ENCODE data around the gene MARCHF2.

Gene MARCHF2

DNA sequence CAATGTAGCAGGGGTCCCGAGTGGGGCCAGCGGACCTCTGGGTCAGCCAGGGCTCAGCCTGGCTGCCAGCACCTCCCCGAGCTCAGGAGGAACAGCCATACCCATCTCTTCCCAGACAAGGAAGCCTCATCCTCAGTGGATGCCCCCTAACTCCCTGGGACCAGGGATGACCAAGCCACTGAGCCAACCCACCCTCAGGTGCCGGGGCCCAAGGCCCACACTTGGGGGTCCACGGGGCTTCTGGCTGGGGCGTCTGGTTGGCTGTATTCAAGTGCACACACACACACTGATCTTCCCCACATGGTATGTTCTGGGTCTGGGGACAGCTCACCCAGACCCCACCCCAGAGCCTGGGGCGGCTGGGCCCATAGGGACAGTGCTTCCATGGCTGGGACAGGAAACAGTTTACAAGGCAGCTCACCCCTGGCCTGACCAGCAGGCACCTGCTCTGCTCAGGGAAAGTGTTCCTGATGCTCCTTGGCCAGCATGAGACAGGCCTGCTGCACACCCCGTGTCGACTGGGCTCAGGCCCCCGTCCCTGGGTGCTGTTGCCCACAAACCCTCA, 15.3 kb upstream of the MARCHF2 start:
- H3K27ac ChIP-seq, result peak overlapping the region; percentile 91
- TF ChIP-seq ZFX (IDR thresholded peaks at IDR 0.05; ENCODE audit: borderline replicate concordance), result no peak
- TF ChIP-seq, protein P1, sequence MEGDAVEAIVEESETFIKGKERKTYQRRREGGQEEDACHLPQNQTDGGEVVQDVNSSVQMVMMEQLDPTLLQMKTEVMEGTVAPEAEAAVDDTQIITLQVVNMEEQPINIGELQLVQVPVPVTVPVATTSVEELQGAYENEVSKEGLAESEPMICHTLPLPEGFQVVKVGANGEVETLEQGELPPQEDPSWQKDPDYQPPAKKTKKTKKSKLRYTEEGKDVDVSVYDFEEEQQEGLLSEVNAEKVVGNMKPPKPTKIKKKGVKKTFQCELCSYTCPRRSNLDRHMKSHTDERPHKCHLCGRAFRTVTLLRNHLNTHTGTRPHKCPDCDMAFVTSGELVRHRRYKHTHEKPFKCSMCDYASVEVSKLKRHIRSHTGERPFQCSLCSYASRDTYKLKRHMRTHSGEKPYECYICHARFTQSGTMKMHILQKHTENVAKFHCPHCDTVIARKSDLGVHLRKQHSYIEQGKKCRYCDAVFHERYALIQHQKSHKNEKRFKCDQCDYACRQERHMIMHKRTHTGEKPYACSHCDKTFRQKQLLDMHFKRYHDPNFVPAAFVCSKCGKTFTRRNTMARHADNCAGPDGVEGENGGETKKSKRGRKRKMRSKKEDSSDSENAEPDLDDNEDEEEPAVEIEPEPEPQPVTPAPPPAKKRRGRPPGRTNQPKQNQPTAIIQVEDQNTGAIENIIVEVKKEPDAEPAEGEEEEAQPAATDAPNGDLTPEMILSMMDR (IDR thresholded peaks at IDR 0.05), result no peak

DNA sequence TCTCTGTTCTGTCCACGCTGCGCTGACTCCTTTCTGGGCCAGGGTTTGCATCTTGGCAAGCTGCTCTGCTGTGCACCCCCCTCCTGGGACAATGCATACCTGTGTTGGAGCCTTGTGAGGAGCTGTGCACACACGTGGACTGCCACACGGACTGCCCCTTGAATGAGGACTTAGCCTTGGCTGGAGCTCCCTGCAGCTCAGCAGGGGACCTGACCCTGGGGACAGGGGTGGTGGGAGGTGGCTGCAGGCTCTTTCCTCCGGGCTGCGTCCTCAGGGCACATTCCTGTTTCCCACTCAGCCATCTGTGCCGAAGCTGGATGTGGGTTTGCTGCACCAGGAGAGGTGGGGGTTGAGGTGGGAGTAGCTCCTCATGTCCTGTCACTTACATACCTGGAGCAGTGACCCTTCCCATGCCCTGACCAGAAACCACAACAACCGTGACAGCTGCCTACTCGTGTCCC, 14.8 kb upstream of the MARCHF2 start:
- TF ChIP-seq ZFX (IDR thresholded peaks at IDR 0.05; ENCODE audit: borderline replicate concordance), result no peak
- TF ChIP-seq, protein P1 (IDR thresholded peaks at IDR 0.05), result no peak
- no peak overlapping the region for H3K27ac ChIP-seq

DNA sequence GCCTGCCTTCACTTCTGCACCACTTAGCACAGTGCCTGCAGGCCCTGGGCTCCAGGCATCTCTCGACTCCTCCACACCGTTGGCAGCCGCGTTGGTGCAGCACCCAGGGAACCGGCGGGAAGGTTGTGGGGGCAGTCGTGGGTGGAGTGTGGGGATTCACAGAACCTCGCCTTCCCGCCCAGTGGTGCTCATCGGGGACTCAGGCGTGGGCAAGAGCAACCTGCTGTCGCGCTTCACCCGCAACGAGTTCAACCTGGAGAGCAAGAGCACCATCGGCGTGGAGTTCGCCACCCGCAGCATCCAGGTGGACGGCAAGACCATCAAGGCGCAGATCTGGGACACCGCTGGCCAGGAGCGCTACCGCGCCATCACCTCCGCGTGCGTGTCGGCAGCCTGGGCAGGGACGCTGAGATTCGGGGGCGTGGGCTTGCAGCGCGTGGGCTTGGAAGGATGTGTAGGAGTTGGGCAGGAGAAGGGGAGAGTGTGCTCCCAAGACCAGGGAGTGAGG, 13.4 kb upstream of the MARCHF2 start:
- TF ChIP-seq, protein P1 (IDR thresholded peaks at IDR 0.05), result no peak
- no peak for TF ChIP-seq ZFX (IDR thresholded peaks at IDR 0.05; ENCODE audit: borderline replicate concordance)
- no peak overlapping the region for H3K27ac ChIP-seq

DNA sequence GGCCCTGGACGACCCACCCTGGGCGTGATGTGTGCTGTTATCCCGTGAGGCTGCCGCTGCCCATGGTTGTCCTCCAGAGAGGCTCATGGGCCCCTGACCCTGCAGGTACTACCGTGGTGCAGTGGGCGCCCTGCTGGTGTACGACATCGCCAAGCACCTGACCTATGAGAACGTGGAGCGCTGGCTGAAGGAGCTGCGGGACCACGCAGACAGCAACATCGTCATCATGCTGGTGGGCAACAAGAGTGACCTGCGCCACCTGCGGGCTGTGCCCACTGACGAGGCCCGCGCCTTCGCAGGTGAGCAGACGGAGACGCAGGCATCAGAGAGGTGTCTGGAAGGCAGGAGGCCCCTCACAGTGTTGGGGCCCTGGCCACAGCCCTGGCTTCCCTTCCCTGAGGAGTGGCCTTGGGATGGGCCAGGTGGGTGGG, 11.1 kb upstream of the MARCHF2 start:
- H3K27ac ChIP-seq, result no peak overlapping the region
- TF ChIP-seq, protein P1 (IDR thresholded peaks at IDR 0.05), result no peak
- no peak for TF ChIP-seq ZFX (IDR thresholded peaks at IDR 0.05; ENCODE audit: borderline replicate concordance)

DNA sequence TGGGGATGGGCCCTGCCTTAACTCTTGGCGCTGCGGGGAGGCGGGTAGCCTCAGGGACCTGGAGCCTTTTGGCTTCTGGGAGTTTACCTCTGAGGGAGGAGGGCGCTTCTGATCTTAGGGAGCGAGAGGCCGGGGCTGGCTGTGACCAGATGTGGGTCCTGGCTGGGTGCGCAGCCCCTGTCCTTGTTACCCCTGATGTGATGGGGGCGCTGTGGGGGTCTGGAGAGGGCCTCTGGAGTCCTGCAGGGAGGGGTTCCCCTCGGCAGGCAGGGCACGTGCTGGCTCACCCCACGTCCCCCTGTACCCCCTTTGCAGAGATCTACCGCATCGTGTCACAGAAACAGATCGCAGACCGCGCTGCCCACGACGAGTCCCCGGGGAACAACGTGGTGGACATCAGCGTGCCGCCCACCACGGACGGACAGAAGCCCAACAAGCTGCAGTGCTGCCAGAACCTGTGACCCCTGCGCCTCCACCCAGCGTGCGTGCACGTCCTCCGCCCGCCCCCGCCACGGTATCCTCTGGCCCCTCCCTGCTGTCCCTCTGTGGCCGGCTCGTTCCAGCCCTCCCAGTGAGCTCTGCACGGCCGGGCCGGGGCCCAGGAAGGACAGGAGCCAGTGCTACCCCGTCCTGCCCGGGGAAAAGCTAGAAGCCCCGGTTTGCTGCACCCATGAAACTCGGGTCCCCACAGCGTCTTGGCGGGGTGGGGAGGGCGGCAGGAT, 9.8 kb upstream of the MARCHF2 start:
- TF ChIP-seq, protein P1 (IDR thresholded peaks at IDR 0.05), result no peak
- no peak for TF ChIP-seq ZFX (IDR thresholded peaks at IDR 0.05; ENCODE audit: borderline replicate concordance)
- no peak overlapping the region for H3K27ac ChIP-seq

DNA sequence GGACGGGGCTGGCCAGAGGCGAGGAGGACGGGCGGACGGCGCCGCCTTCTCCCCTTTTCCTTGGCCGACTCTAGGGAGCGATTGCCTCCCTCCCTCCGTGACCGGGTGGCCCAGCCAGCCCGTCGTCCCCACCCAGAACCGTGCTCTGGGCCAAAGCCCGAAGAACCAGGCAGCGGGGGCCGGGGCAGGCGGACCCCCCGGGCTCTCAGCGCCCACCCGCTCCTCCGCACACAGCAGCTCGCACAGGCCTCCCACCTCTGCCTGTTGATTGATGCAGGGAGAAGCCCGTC, 9.3 kb upstream of the MARCHF2 start:
- TF ChIP-seq ZFX (IDR thresholded peaks at IDR 0.05; ENCODE audit: borderline replicate concordance), result no peak
- TF ChIP-seq, protein P1 (IDR thresholded peaks at IDR 0.05), result no peak
- no peak overlapping the region for H3K27ac ChIP-seq
